ENCODE results near the gene ALPK3. TPM values are rescaled to one million over a fixed set of nuclear protein-coding genes. Genes with fewer than 3 reads are reported as not detected.

ALPK3 gene
- total RNA-seq, 1 experiment from 2014 or later, result 0.07 TPM

- no peaks in the 10 kb centered on the region for H3K4me1 Mint-ChIP-seq (ENCODE audit: insufficient read depth, unreplicated experiment)
- intact Hi-C loops (cut with micrococcal nuclease), result no loop called here
- POLR2A ChIA-PET, result interaction anchor here (0.9 to 1.3 kb wide), 2 partner anchors 12 to 18 kb away, joined by 3 read pairs; no protein-coding TSS in a partner anchor
- H3K4me3 Mint-ChIP-seq (ENCODE audit: unreplicated experiment), result no peak overlapping the region
- CTCF ChIA-PET, result interaction anchor here (0.5 to 0.8 kb wide), 5 partner anchors 9 to 1895 kb away, joined by 3 to 6 read pairs (median 3); no protein-coding TSS in a partner anchor
- no peak for DNase-seq (ENCODE audit: unreplicated experiment)
- no TSS peak for BruUV-seq (replicated peaks)
- H3K9me3 Mint-ChIP-seq (ENCODE audit: unreplicated experiment), result no peaks in the 10 kb centered on the region
- TF ChIP-seq CTCF (IDR thresholded peaks at IDR 0.05; ENCODE audit: unreplicated experiment), result no peak
- peaks cover 15% of the 10 kb centered on the region for H3K27me3 Mint-ChIP-seq (ENCODE audit: insufficient read depth, unreplicated experiment)
- no peaks in the 10 kb centered on the region for H3K36me3 Mint-ChIP-seq (ENCODE audit: insufficient read depth, unreplicated experiment)
- H3K27ac Mint-ChIP-seq (ENCODE audit: low read depth, unreplicated experiment), result no peak overlapping the region
Observed at GRCh38 chr15:84824260-84825007, 7.3 kb downstream of the ALPK3 start.

DNA sequence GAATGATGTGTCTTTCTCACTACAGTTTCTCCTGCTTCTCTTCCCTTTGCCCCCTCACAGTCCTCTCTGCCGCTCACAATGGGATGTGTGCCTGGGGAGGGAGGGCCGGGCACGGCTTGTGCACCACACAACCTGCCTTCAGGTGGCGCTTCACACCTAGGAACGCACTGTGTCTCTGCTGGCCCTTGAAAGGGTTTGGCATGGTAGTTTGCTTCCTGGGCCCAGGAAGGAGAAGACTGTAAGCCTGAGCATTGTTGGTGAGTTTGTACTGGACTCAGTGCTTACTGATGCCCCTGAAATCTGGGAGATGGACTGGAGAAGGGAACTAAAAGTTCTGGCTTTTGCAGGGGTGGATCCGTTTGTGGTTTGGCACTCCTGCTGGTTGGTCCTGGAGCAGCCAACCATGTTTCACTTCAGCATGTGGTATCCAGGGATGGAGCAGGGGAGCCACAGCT is 9.2 kb downstream of the ALPK3 start:
- Mint-ChIP-seq H3K4me1 (ENCODE audit: insufficient read depth, unreplicated experiment) (no peaks in the 10 kb centered on the region), H3K27me3 (ENCODE audit: insufficient read depth, unreplicated experiment) (peaks cover 11% of the 10 kb centered on the region), H3K9me3 (ENCODE audit: unreplicated experiment) (no peaks in the 10 kb centered on the region), H3K36me3 (ENCODE audit: insufficient read depth, unreplicated experiment) (no peaks in the 10 kb centered on the region), H3K4me3 (ENCODE audit: unreplicated experiment) (no peak overlapping the region), H3K27ac (ENCODE audit: low read depth, unreplicated experiment) (no peak overlapping the region)
- CTCF ChIA-PET, result interaction anchor here (0.6 kb wide), 1 partner anchor 38 kb away, joined by 3 read pairs; no protein-coding TSS in a partner anchor
- POLR2A ChIA-PET, result no interaction called here
- intact Hi-C loops (cut with micrococcal nuclease), result no loop called here
- peak; percentile 25 for TF ChIP-seq CTCF (IDR thresholded peaks at IDR 0.05; ENCODE audit: unreplicated experiment)
- DNase-seq (ENCODE audit: unreplicated experiment), result peak; percentile 65
- BruUV-seq (replicated peaks), result no TSS peak

- H3K4me3 Mint-ChIP-seq (ENCODE audit: unreplicated experiment), result no peak overlapping the region
- H3K9me3 Mint-ChIP-seq (ENCODE audit: unreplicated experiment), result no peaks in the 10 kb centered on the region
- no peaks in the 10 kb centered on the region for H3K4me1 Mint-ChIP-seq (ENCODE audit: insufficient read depth, unreplicated experiment)
- DNase-seq (ENCODE audit: unreplicated experiment), result no peak
- CTCF ChIA-PET, result interaction anchor here (0.6 kb wide), 1 partner anchor 101 kb away, joined by 3 read pairs; no protein-coding TSS in a partner anchor
- BruUV-seq (replicated peaks), result no TSS peak
- POLR2A ChIA-PET, result no interaction called here
- peaks cover 6% of the 10 kb centered on the region for H3K27me3 Mint-ChIP-seq (ENCODE audit: insufficient read depth, unreplicated experiment)
- TF ChIP-seq CTCF (IDR thresholded peaks at IDR 0.05; ENCODE audit: unreplicated experiment), result no peak
- no peaks in the 10 kb centered on the region for H3K36me3 Mint-ChIP-seq (ENCODE audit: insufficient read depth, unreplicated experiment)
- intact Hi-C loops (cut with micrococcal nuclease), result no loop called here
- H3K27ac Mint-ChIP-seq (ENCODE audit: low read depth, unreplicated experiment), result no peak overlapping the region
Observed at GRCh38 chr15:84827246-84827645, 10.1 kb downstream of the ALPK3 start.

DNA sequence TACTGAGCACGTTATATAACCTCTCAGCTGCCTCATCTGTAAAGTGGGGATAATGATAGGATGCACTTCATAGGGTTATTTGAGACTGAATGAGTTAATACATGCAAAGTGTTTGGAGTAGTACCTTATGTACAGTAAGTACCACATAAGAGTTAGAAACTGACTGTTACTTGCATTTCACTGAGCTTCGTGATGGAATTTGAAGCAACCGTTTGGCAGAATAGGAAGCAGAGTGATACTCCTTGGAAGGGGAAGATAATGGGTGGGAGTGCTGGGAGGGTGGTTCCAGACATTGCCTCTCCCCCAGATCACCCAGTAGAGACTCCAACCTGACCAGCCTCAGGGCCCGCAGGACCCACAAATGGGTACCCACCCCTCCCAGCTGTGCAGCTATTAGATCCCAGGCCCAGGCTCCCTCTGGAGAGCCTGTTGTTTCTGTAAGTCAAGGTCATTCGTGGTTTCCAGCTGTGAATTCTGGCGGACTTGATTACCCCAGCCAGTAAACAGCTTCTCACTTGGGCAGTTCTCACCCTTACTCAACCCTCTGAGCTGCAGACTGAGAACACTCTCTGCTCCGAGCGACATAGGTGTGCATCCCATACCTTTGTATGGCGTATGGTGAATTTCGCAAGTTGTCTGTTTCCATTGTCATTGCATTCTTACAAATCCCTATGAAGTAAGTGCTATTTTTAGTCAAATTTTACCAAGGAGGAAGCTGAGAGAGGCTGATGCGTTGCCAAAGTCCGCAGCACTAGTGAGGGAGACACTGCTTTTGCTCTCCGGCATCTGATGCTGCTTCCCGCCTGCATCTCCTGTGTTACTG is 11.1 kb downstream of the ALPK3 start:
- no TSS peak for BruUV-seq (replicated peaks)
- Mint-ChIP-seq H3K27me3 (ENCODE audit: insufficient read depth, unreplicated experiment) (peaks cover 13% of the 10 kb centered on the region), H3K27ac (ENCODE audit: low read depth, unreplicated experiment) (no peak overlapping the region), H3K9me3 (ENCODE audit: unreplicated experiment) (no peaks in the 10 kb centered on the region), H3K36me3 (ENCODE audit: insufficient read depth, unreplicated experiment) (no peaks in the 10 kb centered on the region), H3K4me3 (ENCODE audit: unreplicated experiment) (no peak overlapping the region), H3K4me1 (ENCODE audit: insufficient read depth, unreplicated experiment) (no peaks in the 10 kb centered on the region)
- CTCF ChIA-PET, result interaction anchor here (0.6 kb wide), 2 partner anchors 102 to 1439 kb away, joined by 3 to 4 read pairs; no protein-coding TSS in a partner anchor
- intact Hi-C loops (cut with micrococcal nuclease), result no loop called here
- DNase-seq (ENCODE audit: unreplicated experiment), result no peak
- no peak for TF ChIP-seq CTCF (IDR thresholded peaks at IDR 0.05; ENCODE audit: unreplicated experiment)
- POLR2A ChIA-PET, result no interaction called here
